Amniotic stem cell (primary cell): ENCODE measurements around the gene ZDHHC22.
A peak's percentile ranks its signal among the peaks of the same experiment; 100 is the strongest.

ENCODE experiments used
- DNase-seq: peaks from one replicate; lab custom pipeline; 2025; lab: John Stamatoyannopoulos, UW

The ZDHHC22 gene

GRCh38 chr14:77155083-77155482, 13.5 kb upstream of the ZDHHC22 start:
- DNase-seq: no peak

GRCh38 chr14:77154421-77154820, 12.8 kb upstream of the ZDHHC22 start:
- DNase-seq: no peak

- no peak for DNase-seq
These were observed 12.2 kb upstream of the ZDHHC22 start for GRCh38 chr14:77153802-77154201.

- DNase-seq: no peak
These were observed 10.5 kb upstream of the ZDHHC22 start for GRCh38 chr14:77151918-77152588.

- DNase-seq: no peak
These were observed 9.7 kb upstream of the ZDHHC22 start for GRCh38 chr14:77151245-77151644.

GRCh38 chr14:77148510-77149231, 7.1 kb upstream of the ZDHHC22 start:
- no peak for DNase-seq

- DNase-seq: no peak
These were observed 4.6 kb upstream of the ZDHHC22 start for GRCh38 chr14:77145975-77146740.

GRCh38 chr14:77144412-77145115, 3.0 kb upstream of the ZDHHC22 start:
- no peak for DNase-seq

GRCh38 chr14:77143071-77143470, 1.5 kb upstream of the ZDHHC22 start:
- no peak for DNase-seq

GRCh38 chr14:77142005-77142800, 612 bp upstream of the ZDHHC22 start:
- no peak for DNase-seq

GRCh38 chr14:77140359-77141213, 1.0 kb downstream of the ZDHHC22 start:
- DNase-seq: no peak

- no peak for DNase-seq
These were observed 1.8 kb downstream of the ZDHHC22 start for GRCh38 chr14:77139540-77140358.

GRCh38 chr14:77139022-77139421, 2.6 kb downstream of the ZDHHC22 start:
- DNase-seq: no peak

- DNase-seq: peak; percentile 39
These were observed 7.8 kb downstream of the ZDHHC22 start for GRCh38 chr14:77133720-77134338.

GRCh38 chr14:77131871-77132486, 9.6 kb downstream of the ZDHHC22 start:
- no peak for DNase-seq

GRCh38 chr14:77131206-77131605, 10.4 kb downstream of the ZDHHC22 start:
- DNase-seq: no peak

GRCh38 chr14:77130386-77130785, 11.2 kb downstream of the ZDHHC22 start:
- no peak for DNase-seq

- DNase-seq: no peak
These were observed 13.1 kb downstream of the ZDHHC22 start for GRCh38 chr14:77128414-77128891.
